HepG2 (cell line): ENCODE measurements around the gene RTEL1. TPM values are rescaled to one million over a fixed set of nuclear protein-coding genes. Genes with fewer than 3 reads are reported as not detected.

Experiments
- ARID2 ChIP-seq: sonication (generic); formaldehyde crosslinking; IDR thresholded peaks from 2 replicates; pipeline ENCODE4 v1.8.1; 2022; ENCODE audit warnings: mild to moderate bottlenecking, missing genetic modification reagents, borderline replicate concordance
- CCDC6 ChIP-seq: sonication (generic); formaldehyde crosslinking; IDR thresholded peaks from 2 replicates; pipeline ENCODE4 v1.8.1; 2022; ENCODE audit warnings: mild to moderate bottlenecking, missing genetic modification reagents, moderate library complexity
- DPF2 ChIP-seq: sonication (generic); formaldehyde crosslinking; IDR thresholded peaks from 2 replicates; pipeline ENCODE4 v1.4.0; 2020; ENCODE audit warnings: mild to moderate bottlenecking, low read depth, missing genetic modification reagents, borderline replicate concordance
- FOXO1 ChIP-seq: sonication (generic); formaldehyde crosslinking; IDR thresholded peaks from 2 replicates; pipeline ENCODE4 v1.4.0; 2020; ENCODE audit warnings: missing genetic modification reagents
- HOXA3 ChIP-seq: sonication (generic); formaldehyde crosslinking; IDR thresholded peaks from 2 replicates; pipeline ENCODE4 v1.5.0; 2020; ENCODE audit warnings: missing genetic modification reagents
- MZF1 ChIP-seq: sonication (generic); formaldehyde crosslinking; IDR thresholded peaks from 2 replicates; pipeline ENCODE4 v1.8.1; 2023; ENCODE audit warnings: mild to moderate bottlenecking, missing genetic modification reagents, borderline replicate concordance
- SMAD3 ChIP-seq: sonication (generic); formaldehyde crosslinking; IDR thresholded peaks from 2 replicates; pipeline ENCODE4 v1.4.0; 2020; ENCODE audit warnings: missing genetic modification reagents
- SNAPC5 ChIP-seq: sonication (generic); formaldehyde crosslinking; IDR thresholded peaks from 2 replicates; pipeline ENCODE4 v1.8.1; 2023; ENCODE audit warnings: mild to moderate bottlenecking, missing genetic modification reagents, borderline replicate concordance
- SRSF9 ChIP-seq: fragments of 200-400 bp; formaldehyde crosslinking; IDR thresholded peaks from 2 replicates; pipeline ENCODE4 v1.6.1; 2018; ENCODE audit warnings: borderline replicate concordance, mild to moderate bottlenecking, low read depth, low read length; ENCODE audit not compliant: insufficient read depth, poor library complexity, severe bottlenecking
- TAF1 ChIP-seq: sonication (generic); formaldehyde crosslinking; IDR thresholded peaks from 2 replicates; pipeline ENCODE4 v1.4.0; 2020; ENCODE audit warnings: missing genetic modification reagents
- TAF15 ChIP-seq: fragments of 200-400 bp; formaldehyde crosslinking; IDR thresholded peaks from one replicate; pipeline ENCODE4 v1.6.1; 2018; ENCODE audit warnings: mild to moderate bottlenecking, low read depth, low read length; ENCODE audit not compliant: poor library complexity, severe bottlenecking
- ZBTB3 ChIP-seq: sonication (generic); formaldehyde crosslinking; IDR thresholded peaks from 2 replicates; pipeline ENCODE4 v1.4.0; 2020; ENCODE audit warnings: low read depth, mild to moderate bottlenecking, moderate library complexity, missing genetic modification reagents, borderline replicate concordance
- ZFP82 ChIP-seq: sonication (generic); formaldehyde crosslinking; IDR thresholded peaks from 2 replicates; pipeline ENCODE4 v1.5.1; 2020; ENCODE audit warnings: mild to moderate bottlenecking, missing genetic modification reagents, borderline replicate concordance
- ZNF180 ChIP-seq: sonication (generic); formaldehyde crosslinking; IDR thresholded peaks from 2 replicates; pipeline ENCODE4 v1.4.0; 2020; ENCODE audit warnings: low read depth, missing genetic modification reagents, borderline replicate concordance
- ZNF557 ChIP-seq: sonication (generic); formaldehyde crosslinking; IDR thresholded peaks from 2 replicates; pipeline ENCODE4 v1.4.0; 2020; ENCODE audit warnings: missing genetic modification reagents
- polyA plus RNA-seq, 8 experiments: library from polyadenylated mRNA; depleted of rRNA in 3 of 8; stranded (reverse) in 7 of 8; unstranded in 1 of 8; fragments of >200 nt; fragmentation: Illumina TruSeq in 4 of 8; extraction: Trizol in 4 of 8; gene quantifications; 2 replicates each; pipeline versions ENCODE4 v1.2.1 to v1.2.3, GENCODE V29; 2011 to 2016; ENCODE audit warnings: low read depth in 4 of 8, missing spikeins in 1 of 8, mixed read lengths in 1 of 8; ENCODE audit not compliant: insufficient read depth in 1 of 8
- total RNA-seq, 5 experiments: library from RNA; depleted of rRNA; stranded (reverse); fragments of >200 nt; fragmentation: Illumina TruSeq; extraction: Trizol; gene quantifications; 2 replicates each; pipeline ENCODE4 v1.2.3, GENCODE V29; 2016; ENCODE audit warnings: low read depth in 1 of 5
- TF ChIP-seq, protein P1 (sequence below): sonication (generic); formaldehyde crosslinking; IDR thresholded peaks from 2 replicates; pipeline ENCODE4 v1.4.0; 2020; ENCODE audit warnings: missing genetic modification reagents, borderline replicate concordance
- TF ChIP-seq, protein P2 (sequence below): sonication (generic); formaldehyde crosslinking; IDR thresholded peaks from 2 replicates; pipeline ENCODE4 v1.4.0; 2020; ENCODE audit warnings: missing genetic modification reagents
- TF ChIP-seq, protein P3 (sequence below): sonication (generic); formaldehyde crosslinking; IDR thresholded peaks from 2 replicates; pipeline ENCODE4 v1.9.0; 2021; ENCODE audit warnings: mild to moderate bottlenecking, missing genetic modification reagents

RTEL1 gene
- total and polyA plus RNA-seq, 2 of the 13 experiments (the other 11 are each of a cell fraction or from before 2014, with no cell fraction given), result 21.8 to 36.4 TPM

DNA sequence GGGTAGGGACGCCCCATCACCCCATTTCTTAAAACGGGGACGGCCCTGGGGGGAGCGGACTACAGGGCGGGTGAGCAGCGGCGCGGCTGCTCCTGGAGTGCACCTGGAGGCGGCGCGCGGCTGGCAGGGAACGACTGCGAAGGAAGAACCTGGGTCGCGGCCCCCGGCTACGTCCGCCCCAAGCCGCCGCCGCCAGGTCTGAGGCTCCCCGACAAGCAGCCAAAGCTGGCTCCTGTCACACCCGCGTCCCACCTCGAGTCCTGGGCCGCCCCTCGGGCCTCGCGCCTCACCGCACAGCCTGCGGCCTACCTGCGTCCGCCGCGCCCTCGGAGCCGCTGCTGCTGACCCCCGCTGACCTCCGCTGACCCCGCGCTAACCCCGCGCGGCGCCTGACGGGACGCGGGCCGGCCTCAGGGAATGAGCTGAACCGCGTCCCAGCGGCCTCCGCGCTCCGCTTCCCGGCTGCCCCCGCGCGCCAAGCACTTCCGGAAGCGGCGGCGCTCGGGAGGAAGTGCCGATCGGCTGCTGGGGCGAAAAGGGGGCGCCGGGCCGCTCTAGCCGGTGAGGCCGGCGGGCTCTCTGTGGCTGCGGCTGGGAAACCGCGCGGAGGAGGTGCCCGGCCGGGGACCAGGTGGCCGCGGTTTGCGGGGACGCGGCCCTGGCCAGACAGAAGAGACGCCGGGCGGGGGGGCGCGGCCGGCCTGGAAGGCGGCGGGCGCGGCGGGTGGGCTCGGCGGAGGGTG, 49.6 kb downstream of the RTEL1 start, which contains the start of the genes ARFRP1 and ZGPAT (continued):
- TF ChIP-seq CCDC6 (CRISPR knock-in tag) (peak; percentile 96), SNAPC5 (CRISPR knock-in tag) (peak; percentile 95), ZBTB3 (CRISPR knock-in tag) (peak; percentile 75; the same call in 1 of the 2 replicates), SRSF9 (no peak), HOXA3 (CRISPR knock-in tag) (peak; percentile 98), ZFP82 (CRISPR knock-in tag) (peak; percentile 99), MZF1 (CRISPR knock-in tag) (no peak), DPF2 (CRISPR knock-in tag) (no peak), TAF15 (peak; percentile 86), ARID2 (CRISPR knock-in tag) (peak; percentile 97), ZNF180 (CRISPR knock-in tag) (no peak; the same call in none of the 2 replicates), ZNF557 (CRISPR knock-in tag) (peak; percentile 84; the same call in 1 of the 2 replicates), SMAD3 (CRISPR knock-in tag) (no peak; the same call in 1 of the 2 replicates), TAF1 (CRISPR knock-in tag) (peak; percentile 85), FOXO1 (CRISPR knock-in tag) (peak; percentile 90)
- TF ChIP-seq, protein P1, sequence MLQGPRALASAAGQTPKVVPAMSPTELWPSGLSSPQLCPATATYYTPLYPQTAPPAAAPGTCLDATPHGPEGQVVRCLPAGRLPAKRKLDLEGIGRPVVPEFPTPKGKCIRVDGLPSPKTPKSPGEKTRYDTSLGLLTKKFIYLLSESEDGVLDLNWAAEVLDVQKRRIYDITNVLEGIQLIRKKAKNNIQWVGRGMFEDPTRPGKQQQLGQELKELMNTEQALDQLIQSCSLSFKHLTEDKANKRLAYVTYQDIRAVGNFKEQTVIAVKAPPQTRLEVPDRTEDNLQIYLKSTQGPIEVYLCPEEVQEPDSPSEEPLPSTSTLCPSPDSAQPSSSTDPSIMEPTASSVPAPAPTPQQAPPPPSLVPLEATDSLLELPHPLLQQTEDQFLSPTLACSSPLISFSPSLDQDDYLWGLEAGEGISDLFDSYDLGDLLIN (CRISPR knock-in tag), result peak; percentile 81
- TF ChIP-seq, protein P2, sequence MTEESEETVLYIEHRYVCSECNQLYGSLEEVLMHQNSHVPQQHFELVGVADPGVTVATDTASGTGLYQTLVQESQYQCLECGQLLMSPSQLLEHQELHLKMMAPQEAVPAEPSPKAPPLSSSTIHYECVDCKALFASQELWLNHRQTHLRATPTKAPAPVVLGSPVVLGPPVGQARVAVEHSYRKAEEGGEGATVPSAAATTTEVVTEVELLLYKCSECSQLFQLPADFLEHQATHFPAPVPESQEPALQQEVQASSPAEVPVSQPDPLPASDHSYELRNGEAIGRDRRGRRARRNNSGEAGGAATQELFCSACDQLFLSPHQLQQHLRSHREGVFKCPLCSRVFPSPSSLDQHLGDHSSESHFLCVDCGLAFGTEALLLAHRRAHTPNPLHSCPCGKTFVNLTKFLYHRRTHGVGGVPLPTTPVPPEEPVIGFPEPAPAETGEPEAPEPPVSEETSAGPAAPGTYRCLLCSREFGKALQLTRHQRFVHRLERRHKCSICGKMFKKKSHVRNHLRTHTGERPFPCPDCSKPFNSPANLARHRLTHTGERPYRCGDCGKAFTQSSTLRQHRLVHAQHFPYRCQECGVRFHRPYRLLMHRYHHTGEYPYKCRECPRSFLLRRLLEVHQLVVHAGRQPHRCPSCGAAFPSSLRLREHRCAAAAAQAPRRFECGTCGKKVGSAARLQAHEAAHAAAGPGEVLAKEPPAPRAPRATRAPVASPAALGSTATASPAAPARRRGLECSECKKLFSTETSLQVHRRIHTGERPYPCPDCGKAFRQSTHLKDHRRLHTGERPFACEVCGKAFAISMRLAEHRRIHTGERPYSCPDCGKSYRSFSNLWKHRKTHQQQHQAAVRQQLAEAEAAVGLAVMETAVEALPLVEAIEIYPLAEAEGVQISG, result peak; percentile 99
- TF ChIP-seq, protein P3, sequence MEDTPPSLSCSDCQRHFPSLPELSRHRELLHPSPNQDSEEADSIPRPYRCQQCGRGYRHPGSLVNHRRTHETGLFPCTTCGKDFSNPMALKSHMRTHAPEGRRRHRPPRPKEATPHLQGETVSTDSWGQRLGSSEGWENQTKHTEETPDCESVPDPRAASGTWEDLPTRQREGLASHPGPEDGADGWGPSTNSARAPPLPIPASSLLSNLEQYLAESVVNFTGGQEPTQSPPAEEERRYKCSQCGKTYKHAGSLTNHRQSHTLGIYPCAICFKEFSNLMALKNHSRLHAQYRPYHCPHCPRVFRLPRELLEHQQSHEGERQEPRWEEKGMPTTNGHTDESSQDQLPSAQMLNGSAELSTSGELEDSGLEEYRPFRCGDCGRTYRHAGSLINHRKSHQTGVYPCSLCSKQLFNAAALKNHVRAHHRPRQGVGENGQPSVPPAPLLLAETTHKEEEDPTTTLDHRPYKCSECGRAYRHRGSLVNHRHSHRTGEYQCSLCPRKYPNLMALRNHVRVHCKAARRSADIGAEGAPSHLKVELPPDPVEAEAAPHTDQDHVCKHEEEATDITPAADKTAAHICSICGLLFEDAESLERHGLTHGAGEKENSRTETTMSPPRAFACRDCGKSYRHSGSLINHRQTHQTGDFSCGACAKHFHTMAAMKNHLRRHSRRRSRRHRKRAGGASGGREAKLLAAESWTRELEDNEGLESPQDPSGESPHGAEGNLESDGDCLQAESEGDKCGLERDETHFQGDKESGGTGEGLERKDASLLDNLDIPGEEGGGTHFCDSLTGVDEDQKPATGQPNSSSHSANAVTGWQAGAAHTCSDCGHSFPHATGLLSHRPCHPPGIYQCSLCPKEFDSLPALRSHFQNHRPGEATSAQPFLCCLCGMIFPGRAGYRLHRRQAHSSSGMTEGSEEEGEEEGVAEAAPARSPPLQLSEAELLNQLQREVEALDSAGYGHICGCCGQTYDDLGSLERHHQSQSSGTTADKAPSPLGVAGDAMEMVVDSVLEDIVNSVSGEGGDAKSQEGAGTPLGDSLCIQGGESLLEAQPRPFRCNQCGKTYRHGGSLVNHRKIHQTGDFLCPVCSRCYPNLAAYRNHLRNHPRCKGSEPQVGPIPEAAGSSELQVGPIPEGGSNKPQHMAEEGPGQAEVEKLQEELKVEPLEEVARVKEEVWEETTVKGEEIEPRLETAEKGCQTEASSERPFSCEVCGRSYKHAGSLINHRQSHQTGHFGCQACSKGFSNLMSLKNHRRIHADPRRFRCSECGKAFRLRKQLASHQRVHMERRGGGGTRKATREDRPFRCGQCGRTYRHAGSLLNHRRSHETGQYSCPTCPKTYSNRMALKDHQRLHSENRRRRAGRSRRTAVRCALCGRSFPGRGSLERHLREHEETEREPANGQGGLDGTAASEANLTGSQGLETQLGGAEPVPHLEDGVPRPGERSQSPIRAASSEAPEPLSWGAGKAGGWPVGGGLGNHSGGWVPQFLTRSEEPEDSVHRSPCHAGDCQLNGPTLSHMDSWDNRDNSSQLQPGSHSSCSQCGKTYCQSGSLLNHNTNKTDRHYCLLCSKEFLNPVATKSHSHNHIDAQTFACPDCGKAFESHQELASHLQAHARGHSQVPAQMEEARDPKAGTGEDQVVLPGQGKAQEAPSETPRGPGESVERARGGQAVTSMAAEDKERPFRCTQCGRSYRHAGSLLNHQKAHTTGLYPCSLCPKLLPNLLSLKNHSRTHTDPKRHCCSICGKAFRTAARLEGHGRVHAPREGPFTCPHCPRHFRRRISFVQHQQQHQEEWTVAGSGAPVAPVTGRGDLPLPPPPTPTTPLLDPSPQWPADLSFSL (CRISPR knock-in tag), result no peak; the same call in 1 of the 2 replicates
